ENCODE data around the gene PLA2G3. TPM values are rescaled to one million over a fixed set of nuclear protein-coding genes. Genes with fewer than 3 reads are reported as not detected.

Gene PLA2G3
- total and polyA plus RNA-seq, 2 of the 8 experiments (the other 6 are each of a cell fraction or from before 2014, with no cell fraction given): 18.1 to 25.9 TPM

GRCh38 chr22:31086703-31087330 is 53.5 kb downstream of the PLA2G3 start:
- no peak overlapping the region for H3K18ac ChIP-seq (ENCODE audit: extremely low read depth, low read length)
- H3K23ac ChIP-seq (ENCODE audit: insufficient read length): no peak overlapping the region
- H3K14ac ChIP-seq (ENCODE audit: insufficient read length): no peak overlapping the region
- H3K27me3 ChIP-seq (replicated peaks in 1 of 4; ENCODE audit: control insufficient read depth in 3 of 4, extremely low read depth in 1 of 4, insufficient read depth in 3 of 4, low read length in 3 of 4): peaks cover 0 to 2% (median under 1%) of the 10 kb centered on the region in 4 experiments; a peak in 3 of 7 replicates
- no peak overlapping the region for H3K9ac ChIP-seq (replicated peaks in 1 of 4; ENCODE audit: extremely low read depth in 1 of 4, low read depth in 3 of 4, low read length in 3 of 4)
- H2BK12ac ChIP-seq (ENCODE audit: low read depth, low read length): no peak overlapping the region
- no peak overlapping the region for H3K4me2 ChIP-seq (ENCODE audit: insufficient read depth in 1 of 2, low read depth in 2 of 2, low read length in 2 of 2)
- H4K20me1 ChIP-seq (replicated peaks in 1 of 2; ENCODE audit: control insufficient read depth in 1 of 2, insufficient read depth in 2 of 2, low read length in 2 of 2): peaks cover 3 to 6% of the 10 kb centered on the region in 2 experiments
- no peak for DNase-seq (ENCODE audit: low read depth in 1 of 2, low spot score in 2 of 2)
- no peaks in the 10 kb centered on the region; the same call in 1 of the 2 replicates for H3K79me1 ChIP-seq (ENCODE audit: low read depth, low read length)
- no peak overlapping the region for H4K8ac ChIP-seq (ENCODE audit: extremely low read depth, insufficient read depth, low read length)
- H2BK15ac ChIP-seq (ENCODE audit: low read length): no peak overlapping the region
- no peak overlapping the region for H2AK5ac ChIP-seq (ENCODE audit: low read depth, low read length)
- POLR2A ChIA-PET (ENCODE audit: partially characterized antibody): interaction anchor here (1.0 to 12.2 kb wide), 5 partner anchors 9 to 117 kb away, joined by 3 to 220 read pairs (median 25); partner anchors contain the start of genes MORC2, SELENOM and TUG1
- H3K4ac ChIP-seq (replicated peaks; ENCODE audit: insufficient read length, low read depth, low read length): no peak overlapping the region
- no peaks in the 10 kb centered on the region for H3K9me3 ChIP-seq (ENCODE audit: insufficient read depth in 2 of 2, low read depth in 1 of 2, low read length in 1 of 2)
- H2BK120ac ChIP-seq (replicated peaks; ENCODE audit: low read depth, low read length): no peak overlapping the region
- no peak overlapping the region for H3K4me3 ChIP-seq (ENCODE audit: extremely low read depth in 1 of 4, insufficient read depth in 2 of 4, low read depth in 3 of 4, low read length in 4 of 4)
- H3K27ac ChIP-seq (ENCODE audit: low read depth, low read length): no peak overlapping the region
- H2BK5ac ChIP-seq (ENCODE audit: low read depth, low read length): no peak overlapping the region
- H3K79me2 ChIP-seq (ENCODE audit: control insufficient read depth in 1 of 2, insufficient read depth in 2 of 2, low read length in 2 of 2): peaks cover 0 to 9% of the 10 kb centered on the region in 2 experiments; a peak in 1 of 4 replicates
- WGBS, 2 experiments (ENCODE audit: extremely low coverage in 1 of 2, insufficient coverage in 1 of 2, insufficient read length in 1 of 2, insufficient replicate concordance in 2 of 2, low coverage in 1 of 2, low lambda C conversion rate in 2 of 2, missing lambda C conversion rate in 1 of 2): 93% methylated on average over 8 of the region's 8 CpGs; no CpG with 5 or more reads in 1 of the 2 experiments
- no peak overlapping the region for H4K91ac ChIP-seq (replicated peaks; ENCODE audit: insufficient read length, low read length)
- no peak overlapping the region for H2BK20ac ChIP-seq (ENCODE audit: low read length)
- H4K5ac ChIP-seq (ENCODE audit: insufficient read length, low read depth, low read length): no peak overlapping the region
- peaks cover 8% of the 10 kb centered on the region for H3K23me2 ChIP-seq (ENCODE audit: low read depth, low read length)
- CTCF ChIA-PET (ENCODE audit: partially characterized antibody): interaction anchor here (0.6 to 13.3 kb wide), 8 partner anchors 11 to 323 kb away, joined by 3 to 207 read pairs (median 16); partner anchors contain the start of genes MORC2, PLA2G3 and TUG1
- FAIRE-seq: no peak
- no peak overlapping the region for H2AFZ ChIP-seq (ENCODE audit: low read length)
- H3K56ac ChIP-seq (replicated peaks; ENCODE audit: insufficient read length, low read depth, low read length): no peak overlapping the region
- no peaks in the 10 kb centered on the region for H3K36me3 ChIP-seq (ENCODE audit: control insufficient read depth in 2 of 4, insufficient read depth in 4 of 4, low read length in 3 of 4)
- peaks cover 0 to 24% (median 16%) of the 10 kb centered on the region in 4 experiments; a peak in 6 of 7 replicates for H3K4me1 ChIP-seq (replicated peaks in 1 of 4; ENCODE audit: control insufficient read depth in 3 of 4, insufficient read depth in 4 of 4, low read length in 3 of 4)
- TF ChIP-seq EZH2 (IDR thresholded peaks at IDR 0.05; ENCODE audit: low read depth, low read length, severe bottlenecking) (no peak), RAD21 (IDR thresholded peaks at IDR 0.05 in 1 of 2, conservative IDR thresholded peaks at IDR 0.05 in 1 of 2; ENCODE audit: low read depth in 2 of 2, low read length in 2 of 2) (no peak), SP2 (IDR thresholded peaks at IDR 0.05; ENCODE audit: low read length) (no peak), SIRT6 (IDR thresholded peaks at IDR 0.05; ENCODE audit: low read length) (no peak), SIN3A (conservative IDR thresholded peaks at IDR 0.05 in 1 of 2, IDR thresholded peaks at IDR 0.05 in 1 of 2; ENCODE audit: low read depth in 1 of 2, low read length in 2 of 2) (no peak), TAF7 (optimal IDR thresholded peaks at IDR 0.05; ENCODE audit: borderline replicate concordance, low read depth, low read length) (no peak)

Data from H1 (cell line).